GM23338 (cell line): Measurements from ENCODE around the gene TMEM204. TPM values are rescaled to one million over a fixed set of nuclear protein-coding genes. Genes with fewer than 3 reads are reported as not detected.

ENCODE experiments used
- ATAC-seq: fragments of 200-7000 bp; cut with Tn5 transposase; 3 replicates; pipeline ENCODE4 v1.9.1; 2020
- DNase-seq: peaks from one replicate; pipeline ENCODE4 v3.0.0-alpha.2; 2015; ENCODE audit warnings: low spot score
- H2AFZ ChIP-seq: fragments of 200-600 bp; sonication (generic); 2 replicates; pipeline ENCODE4 v1.8.0; 2016; ENCODE audit warnings: antibody characterized with exemption, mild to moderate bottlenecking, moderate library complexity
- H3F3A ChIP-seq: fragments of 200-600 bp; sonication (generic); replicated peaks from 2 replicates; pipeline ENCODE4 v1.8.0; 2017; ENCODE audit warnings: antibody characterized with exemption, mixed run types, low read depth
- H3K27ac ChIP-seq: fragments of 200-600 bp; sonication (generic); 2 replicates; pipeline ENCODE4 v1.6.1; 2016; ENCODE audit warnings: low read depth
- H3K27me3 ChIP-seq: fragments of 200-600 bp; sonication (generic); 2 replicates; pipeline ENCODE4 v1.8.0; 2016; ENCODE audit warnings: mild to moderate bottlenecking, mixed run types, moderate library complexity; ENCODE audit not compliant: insufficient read depth
- H3K36me3 ChIP-seq: fragments of 200-600 bp; sonication (generic); 2 replicates; pipeline ENCODE4 v1.8.0; 2016; ENCODE audit warnings: mild to moderate bottlenecking; ENCODE audit not compliant: insufficient read depth
- H3K4me1 ChIP-seq: fragments of 200-600 bp; sonication (generic); 2 replicates; pipeline ENCODE4 v1.8.0; 2016; ENCODE audit warnings: mild to moderate bottlenecking, moderate library complexity; ENCODE audit not compliant: insufficient read depth
- H3K4me2 ChIP-seq: fragments of 200-600 bp; sonication (generic); 2 replicates; pipeline ENCODE4 v1.7.1; 2017; ENCODE audit warnings: mixed run types
- H3K4me3 ChIP-seq: fragments of 200-600 bp; sonication (generic); 2 replicates; pipeline ENCODE4 v1.6.1; 2016; ENCODE audit warnings: mixed run types
- H3K79me2 ChIP-seq: fragments of 200-600 bp; sonication (generic); replicated peaks from 2 replicates; pipeline ENCODE4 v1.8.0; 2017; ENCODE audit warnings: mild to moderate bottlenecking; ENCODE audit not compliant: insufficient read depth
- H3K9me2 ChIP-seq: fragments of 200-600 bp; sonication (generic); 2 replicates; pipeline ENCODE4 v1.8.0; 2017; ENCODE audit not compliant: insufficient read depth
- H4K20me1 ChIP-seq: fragments of 200-600 bp; sonication (generic); replicated peaks from 2 replicates; pipeline ENCODE4 v1.8.0; 2017; ENCODE audit warnings: mild to moderate bottlenecking; ENCODE audit not compliant: insufficient read depth
- H3K27ac Mint-ChIP-seq: 2 replicates; pipeline ENCODE4 v1.8.0; 2020; ENCODE audit warnings: inconsistent platforms, mild to moderate bottlenecking, moderate library complexity, mixed read lengths
- H3K27me3 Mint-ChIP-seq: 3 replicates; pipeline ENCODE4 v1.8.0; 2022; ENCODE audit warnings: low read depth, mild to moderate bottlenecking, moderate library complexity, mixed read lengths, inconsistent platforms; ENCODE audit not compliant: insufficient read depth, poor library complexity
- H3K36me3 Mint-ChIP-seq: 3 replicates; pipeline ENCODE4 v1.8.0; 2021; ENCODE audit warnings: low read depth, mild to moderate bottlenecking, inconsistent platforms, moderate library complexity, mixed read lengths
- H3K4me1 Mint-ChIP-seq: 3 replicates; pipeline ENCODE4 v1.8.0; 2020; ENCODE audit warnings: mild to moderate bottlenecking, inconsistent platforms, mixed read lengths
- H3K4me3 Mint-ChIP-seq: 3 replicates; pipeline ENCODE4 v1.8.0; 2021; ENCODE audit warnings: moderate library complexity, mild to moderate bottlenecking, inconsistent platforms, mixed read lengths
- H3K9me3 Mint-ChIP-seq: 3 replicates; pipeline ENCODE4 v1.8.0; 2020; ENCODE audit warnings: moderate library complexity, mild to moderate bottlenecking, inconsistent platforms, mixed read lengths
- CREB1 ChIP-seq: fragments of 250-450 bp; sonication (Bioruptor Pico); IDR thresholded peaks from 2 replicates; pipeline ENCODE4 v1.5.0; 2020; ENCODE audit warnings: low read depth, mild to moderate bottlenecking, moderate library complexity
- EZH2 ChIP-seq: fragments of 200-600 bp; sonication (generic); IDR thresholded peaks from one replicate; pipeline ENCODE4 v1.8.0; 2017; ENCODE audit warnings: antibody characterized with exemption, mild to moderate bottlenecking, low read depth; ENCODE audit not compliant: unreplicated experiment
- NANOG ChIP-seq: IDR thresholded peaks from 2 replicates; pipeline ENCODE4 v1.6.1; 2016; ENCODE audit warnings: antibody characterized with exemption, borderline replicate concordance
- POLR2AphosphoS5 ChIP-seq: IDR thresholded peaks from 2 replicates; pipeline ENCODE4 v1.6.1; 2016; ENCODE audit warnings: antibody characterized with exemption, low read depth
- ZNF114 ChIP-seq: fragments of 250-450 bp; sonication (Bioruptor Pico); IDR thresholded peaks from 2 replicates; pipeline ENCODE4 v1.5.0; 2020; ENCODE audit warnings: mild to moderate bottlenecking, moderate library complexity
- ZNF331 ChIP-seq: fragments of 250-450 bp; sonication (Bioruptor Pico); IDR thresholded peaks from 2 replicates; pipeline ENCODE4 v1.5.0; 2020; ENCODE audit warnings: low read depth, mild to moderate bottlenecking, moderate library complexity
- polyA plus RNA-seq: library from polyadenylated mRNA; unstranded; fragments of >200 nt; fragmentation: Nextera tagmentation; extraction: Ambion mirVana; gene quantifications from 2 replicates; pipeline ENCODE4 v1.2.1, GENCODE V29; 2016
- total RNA-seq: library from RNA; depleted of rRNA; stranded (reverse); fragments of >200 nt; shearing (Covaris generic); gene quantifications from 2 replicates; pipeline ENCODE4 v1.2.3, GENCODE V29; 2014
- TF ChIP-seq, protein P1 (sequence below), 2 experiments: fragments of 200-600 bp in 1 of 2; sonication (generic) in 1 of 2; conservative IDR thresholded peaks; 2 replicates each; pipeline versions ENCODE4 v1.5.1 to v1.6.1; 2016 to 2017; ENCODE audit warnings: antibody characterized with exemption in 2 of 2, low read depth in 2 of 2, mild to moderate bottlenecking in 2 of 2, moderate library complexity in 1 of 2
- TF ChIP-seq, protein P2 (sequence below): IDR thresholded peaks from one replicate; pipeline ENCODE4 v1.6.1; 2018; ENCODE audit warnings: antibody characterized with exemption; ENCODE audit not compliant: unreplicated experiment
- TF ChIP-seq, protein P3 (sequence below): IDR thresholded peaks from 2 replicates; pipeline ENCODE4 v1.6.1; 2016; ENCODE audit warnings: antibody characterized with exemption

TMEM204 gene
- total and polyA plus RNA-seq, 2 experiments from 2014 or later = 0.14 to 0.21 TPM

DNA sequence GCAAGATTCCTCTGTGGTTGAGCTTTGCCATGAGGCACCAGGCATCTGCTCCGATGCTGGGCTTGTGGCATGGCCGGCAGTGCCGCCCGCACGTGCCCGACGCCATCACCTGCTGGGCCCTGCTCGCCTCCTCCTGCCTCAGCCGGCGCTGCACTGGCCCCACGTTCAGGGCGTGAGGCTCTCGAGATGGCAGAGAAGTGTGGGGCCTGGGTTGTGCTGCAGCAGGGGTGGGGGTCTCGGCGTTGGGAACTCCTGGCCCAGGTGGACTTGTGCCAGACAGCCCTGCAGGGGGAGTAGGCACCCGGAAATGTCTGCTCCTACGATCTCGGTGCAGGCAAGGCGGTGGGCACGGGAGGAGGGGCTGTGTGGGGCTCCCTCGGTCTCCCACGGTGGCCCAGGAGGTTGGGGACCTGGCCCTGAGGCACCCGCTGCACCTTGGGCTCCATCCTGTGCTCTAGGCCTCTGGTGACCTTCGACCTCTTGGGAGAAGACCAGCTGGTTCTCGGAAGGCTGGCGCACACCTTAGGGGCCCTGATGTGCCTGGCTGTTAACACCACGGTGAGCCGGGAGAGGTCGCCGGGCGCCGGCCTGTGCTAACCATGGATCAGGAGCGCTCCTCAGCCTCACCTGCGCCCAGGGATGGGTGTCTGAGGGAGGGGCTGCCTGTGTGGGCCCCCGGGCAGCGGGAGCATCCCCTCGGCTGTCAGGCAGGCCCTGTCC lies 26.8 kb upstream of the TMEM204 start:
- Mint-ChIP-seq H3K4me3 (no peak overlapping the region), H3K4me1 (no peaks in the 10 kb centered on the region), H3K27ac (no peak overlapping the region), H3K36me3 (peaks cover 29% of the 10 kb centered on the region), H3K27me3 (peaks cover 10% of the 10 kb centered on the region), H3K9me3 (no peaks in the 10 kb centered on the region)
- Histone ChIP-seq H2AFZ (no peak overlapping the region), H3K79me2 (no peaks in the 10 kb centered on the region), H3K4me3 (no peak overlapping the region), H3K27ac (no peak overlapping the region), H4K20me1 (0 out of 2 replicates have a peak, but pooled peaks cover 4% of the 10 kb centered on the region), H3K4me2 (no peak overlapping the region), H3K36me3 (0 out of 2 replicates have a peak, but pooled peaks cover 5% of the 10 kb centered on the region), H3K27me3 (no peaks in the 10 kb centered on the region), H3K4me1 (no peaks in the 10 kb centered on the region), H3K9me2 (no peaks in the 10 kb centered on the region), H3F3A (no peaks in the 10 kb centered on the region)
- no peak for TF ChIP-seq POLR2AphosphoS5
- TF ChIP-seq, protein P1, sequence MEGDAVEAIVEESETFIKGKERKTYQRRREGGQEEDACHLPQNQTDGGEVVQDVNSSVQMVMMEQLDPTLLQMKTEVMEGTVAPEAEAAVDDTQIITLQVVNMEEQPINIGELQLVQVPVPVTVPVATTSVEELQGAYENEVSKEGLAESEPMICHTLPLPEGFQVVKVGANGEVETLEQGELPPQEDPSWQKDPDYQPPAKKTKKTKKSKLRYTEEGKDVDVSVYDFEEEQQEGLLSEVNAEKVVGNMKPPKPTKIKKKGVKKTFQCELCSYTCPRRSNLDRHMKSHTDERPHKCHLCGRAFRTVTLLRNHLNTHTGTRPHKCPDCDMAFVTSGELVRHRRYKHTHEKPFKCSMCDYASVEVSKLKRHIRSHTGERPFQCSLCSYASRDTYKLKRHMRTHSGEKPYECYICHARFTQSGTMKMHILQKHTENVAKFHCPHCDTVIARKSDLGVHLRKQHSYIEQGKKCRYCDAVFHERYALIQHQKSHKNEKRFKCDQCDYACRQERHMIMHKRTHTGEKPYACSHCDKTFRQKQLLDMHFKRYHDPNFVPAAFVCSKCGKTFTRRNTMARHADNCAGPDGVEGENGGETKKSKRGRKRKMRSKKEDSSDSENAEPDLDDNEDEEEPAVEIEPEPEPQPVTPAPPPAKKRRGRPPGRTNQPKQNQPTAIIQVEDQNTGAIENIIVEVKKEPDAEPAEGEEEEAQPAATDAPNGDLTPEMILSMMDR (conservative IDR thresholded peaks at IDR 0.05; ENCODE audit: low read depth in 2 of 2) = no peak
- TF ChIP-seq, protein P2, sequence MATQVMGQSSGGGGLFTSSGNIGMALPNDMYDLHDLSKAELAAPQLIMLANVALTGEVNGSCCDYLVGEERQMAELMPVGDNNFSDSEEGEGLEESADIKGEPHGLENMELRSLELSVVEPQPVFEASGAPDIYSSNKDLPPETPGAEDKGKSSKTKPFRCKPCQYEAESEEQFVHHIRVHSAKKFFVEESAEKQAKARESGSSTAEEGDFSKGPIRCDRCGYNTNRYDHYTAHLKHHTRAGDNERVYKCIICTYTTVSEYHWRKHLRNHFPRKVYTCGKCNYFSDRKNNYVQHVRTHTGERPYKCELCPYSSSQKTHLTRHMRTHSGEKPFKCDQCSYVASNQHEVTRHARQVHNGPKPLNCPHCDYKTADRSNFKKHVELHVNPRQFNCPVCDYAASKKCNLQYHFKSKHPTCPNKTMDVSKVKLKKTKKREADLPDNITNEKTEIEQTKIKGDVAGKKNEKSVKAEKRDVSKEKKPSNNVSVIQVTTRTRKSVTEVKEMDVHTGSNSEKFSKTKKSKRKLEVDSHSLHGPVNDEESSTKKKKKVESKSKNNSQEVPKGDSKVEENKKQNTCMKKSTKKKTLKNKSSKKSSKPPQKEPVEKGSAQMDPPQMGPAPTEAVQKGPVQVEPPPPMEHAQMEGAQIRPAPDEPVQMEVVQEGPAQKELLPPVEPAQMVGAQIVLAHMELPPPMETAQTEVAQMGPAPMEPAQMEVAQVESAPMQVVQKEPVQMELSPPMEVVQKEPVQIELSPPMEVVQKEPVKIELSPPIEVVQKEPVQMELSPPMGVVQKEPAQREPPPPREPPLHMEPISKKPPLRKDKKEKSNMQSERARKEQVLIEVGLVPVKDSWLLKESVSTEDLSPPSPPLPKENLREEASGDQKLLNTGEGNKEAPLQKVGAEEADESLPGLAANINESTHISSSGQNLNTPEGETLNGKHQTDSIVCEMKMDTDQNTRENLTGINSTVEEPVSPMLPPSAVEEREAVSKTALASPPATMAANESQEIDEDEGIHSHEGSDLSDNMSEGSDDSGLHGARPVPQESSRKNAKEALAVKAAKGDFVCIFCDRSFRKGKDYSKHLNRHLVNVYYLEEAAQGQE = no peak
- TF ChIP-seq EZH2 = no peak
- no peak for TF ChIP-seq CREB1 (CRISPR knock-in tag)
- no peak for TF ChIP-seq ZNF114 (CRISPR knock-in tag)
- TF ChIP-seq, protein P3, sequence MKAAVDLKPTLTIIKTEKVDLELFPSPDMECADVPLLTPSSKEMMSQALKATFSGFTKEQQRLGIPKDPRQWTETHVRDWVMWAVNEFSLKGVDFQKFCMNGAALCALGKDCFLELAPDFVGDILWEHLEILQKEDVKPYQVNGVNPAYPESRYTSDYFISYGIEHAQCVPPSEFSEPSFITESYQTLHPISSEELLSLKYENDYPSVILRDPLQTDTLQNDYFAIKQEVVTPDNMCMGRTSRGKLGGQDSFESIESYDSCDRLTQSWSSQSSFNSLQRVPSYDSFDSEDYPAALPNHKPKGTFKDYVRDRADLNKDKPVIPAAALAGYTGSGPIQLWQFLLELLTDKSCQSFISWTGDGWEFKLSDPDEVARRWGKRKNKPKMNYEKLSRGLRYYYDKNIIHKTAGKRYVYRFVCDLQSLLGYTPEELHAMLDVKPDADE = no peak
- TF ChIP-seq ZNF331 (CRISPR knock-in tag) = no peak
- no peak for TF ChIP-seq NANOG
- ATAC-seq = no peak
- no peak for DNase-seq
